Measurements from ENCODE around the gene ZBTB45. TPM values are rescaled to one million over a fixed set of nuclear protein-coding genes. Genes with fewer than 3 reads are reported as not detected.

Gene ZBTB45
- total and polyA plus RNA-seq, 12 donors, result 7.1 to 13.3 (median 9.3) TPM

GRCh38 chr19:58553799-58554493, 34.3 kb upstream of the ZBTB45 start:
- H3K4me1 ChIP-seq, result peaks cover 22 to 45% (median 37%) of the 10 kb centered on the region in 9 donors
- H3K27me3 ChIP-seq, result no peaks in the 10 kb centered on the region
- intact Hi-C loops (cut with DNase I), result no loop called here
- ATAC-seq (no peak), DNase-seq (no peak)
- H3K4me3 ChIP-seq, result peak overlapping the region; percentile 60 to 84 (median 76)
- WGBS, 2 donors, result 40% methylated on average over 18 of the region's 18 CpGs
- peaks cover 7 to 66% (median 47%) of the 10 kb centered on the region in 9 donors for H3K36me3 ChIP-seq
- TF ChIP-seq, protein P1, sequence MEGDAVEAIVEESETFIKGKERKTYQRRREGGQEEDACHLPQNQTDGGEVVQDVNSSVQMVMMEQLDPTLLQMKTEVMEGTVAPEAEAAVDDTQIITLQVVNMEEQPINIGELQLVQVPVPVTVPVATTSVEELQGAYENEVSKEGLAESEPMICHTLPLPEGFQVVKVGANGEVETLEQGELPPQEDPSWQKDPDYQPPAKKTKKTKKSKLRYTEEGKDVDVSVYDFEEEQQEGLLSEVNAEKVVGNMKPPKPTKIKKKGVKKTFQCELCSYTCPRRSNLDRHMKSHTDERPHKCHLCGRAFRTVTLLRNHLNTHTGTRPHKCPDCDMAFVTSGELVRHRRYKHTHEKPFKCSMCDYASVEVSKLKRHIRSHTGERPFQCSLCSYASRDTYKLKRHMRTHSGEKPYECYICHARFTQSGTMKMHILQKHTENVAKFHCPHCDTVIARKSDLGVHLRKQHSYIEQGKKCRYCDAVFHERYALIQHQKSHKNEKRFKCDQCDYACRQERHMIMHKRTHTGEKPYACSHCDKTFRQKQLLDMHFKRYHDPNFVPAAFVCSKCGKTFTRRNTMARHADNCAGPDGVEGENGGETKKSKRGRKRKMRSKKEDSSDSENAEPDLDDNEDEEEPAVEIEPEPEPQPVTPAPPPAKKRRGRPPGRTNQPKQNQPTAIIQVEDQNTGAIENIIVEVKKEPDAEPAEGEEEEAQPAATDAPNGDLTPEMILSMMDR (IDR thresholded peaks at IDR 0.05), result no peak
- peak overlapping the region; percentile 76 to 100 (median 94) for H3K27ac ChIP-seq
- H3K9me3 ChIP-seq, result no peaks in the 10 kb centered on the region

GRCh38 chr19:58552655-58553054, 33.0 kb upstream of the ZBTB45 start:
- H3K27me3 ChIP-seq, result no peaks in the 10 kb centered on the region
- peaks cover 7 to 79% (median 60%) of the 10 kb centered on the region in 9 donors for H3K36me3 ChIP-seq
- H3K4me1 ChIP-seq, result peaks cover 22 to 45% (median 37%) of the 10 kb centered on the region in 9 donors
- DNase-seq, result no peak
- no peak for ATAC-seq
- 81 to 91% methylated on average over 2 of the region's 2 CpGs for whole genome bisulfite sequencing, 2 donors
- H3K9me3 ChIP-seq, result no peaks in the 10 kb centered on the region
- TF ChIP-seq, protein P1 (IDR thresholded peaks at IDR 0.05), result no peak
- no peak overlapping the region for H3K27ac ChIP-seq
- no peak overlapping the region for H3K4me3 ChIP-seq
- intact Hi-C loops (cut with DNase I), result no loop called here

GRCh38 chr19:58551577-58552471, 32.2 kb upstream of the ZBTB45 start:
- DNase-seq (no peak), ATAC-seq (no peak)
- WGBS, 2 donors, result 91 to 94% methylated on average over 18 of the region's 18 CpGs
- Histone ChIP-seq H3K9me3 (no peaks in the 10 kb centered on the region), H3K4me3 (no peak overlapping the region), H3K27me3 (no peaks in the 10 kb centered on the region), H3K27ac (no peak overlapping the region), H3K36me3 (peaks cover 7 to 84% (median 66%) of the 10 kb centered on the region in 9 donors), H3K4me1 (peaks cover 17 to 44% (median 34%) of the 10 kb centered on the region in 9 donors)
- intact Hi-C loops (cut with DNase I), result no loop called here
- TF ChIP-seq, protein P1 (IDR thresholded peaks at IDR 0.05), result no peak

DNA sequence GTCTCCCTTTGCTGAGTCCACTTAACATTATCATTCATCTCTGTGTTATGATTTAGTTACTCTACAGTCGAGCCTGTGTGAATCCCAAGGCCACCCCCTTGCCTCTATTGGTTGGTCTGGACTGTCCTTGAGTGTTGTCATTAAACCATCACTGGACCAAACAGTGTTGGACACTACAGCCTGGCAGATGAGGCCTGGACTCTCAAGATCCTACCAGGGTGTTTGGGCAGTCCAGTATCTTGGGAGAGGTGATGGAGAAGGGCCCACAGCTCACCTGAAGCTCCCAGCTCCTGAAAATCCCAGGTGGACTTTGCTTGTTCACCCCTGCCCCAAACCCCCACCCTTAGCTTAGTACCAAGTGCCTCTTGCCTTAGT, 31.5 kb upstream of the ZBTB45 start:
- no peak overlapping the region for H3K4me3 ChIP-seq
- H3K36me3 ChIP-seq, result peaks cover 7 to 82% (median 61%) of the 10 kb centered on the region in 9 donors
- intact Hi-C loops (cut with DNase I), result no loop called here
- ATAC-seq, result no peak
- H3K27me3 ChIP-seq, result no peaks in the 10 kb centered on the region
- H3K9me3 ChIP-seq, result no peaks in the 10 kb centered on the region
- no peak overlapping the region for H3K27ac ChIP-seq
- TF ChIP-seq, protein P1 (IDR thresholded peaks at IDR 0.05), result no peak
- WGBS, 2 donors, result 36 to 42% methylated on average over 1 of the region's 1 CpG
- peaks cover 21 to 44% (median 34%) of the 10 kb centered on the region in 9 donors for H3K4me1 ChIP-seq
- no peak for DNase-seq

Data from heart right ventricle (tissue), 16 donors.